H1 (cell line): ENCODE data around the gene CALML5. TPM values are rescaled to one million over a fixed set of nuclear protein-coding genes. Genes with fewer than 3 reads are reported as not detected.

Experiments used
- CTCF ChIA-PET: fragments of 300-600 bp; sonication (Branson Sonifier 250); formaldehyde crosslinking; loops from one replicate; lab custom pipeline; 2021; ENCODE audit not compliant: partially characterized antibody; lab: Charles Lee
- POLR2A ChIA-PET: fragments of 300-600 bp; sonication (Branson Sonifier 250); formaldehyde crosslinking; loops from one replicate; lab custom pipeline; 2021; ENCODE audit warnings: inconsistent platforms; ENCODE audit not compliant: partially characterized antibody; lab: Charles Lee
- DNase-seq, 2 experiments: peaks; one replicate each; pipeline versions ENCODE4 v3.0.0 to v3.0.0-alpha.2; 2010 to 2022; ENCODE audit warnings: low spot score in 2 of 2, low read depth in 1 of 2, mixed read lengths in 1 of 2
- FAIRE-seq: peaks from 2 replicates; lab custom pipeline; 2011; peaks lifted over from hg19 to GRCh38; lab: Jason Lieb, UNC
- H2AFZ ChIP-seq: 2 replicates; pipeline ENCODE4 v1.8.1; 2012; ENCODE audit warnings: low read length, inconsistent platforms
- H2AK5ac ChIP-seq: 2 replicates; pipeline ENCODE4 v1.6.1; 2013; ENCODE audit warnings: low read depth, low read length
- H2BK120ac ChIP-seq: replicated peaks from 2 replicates; pipeline ENCODE3; 2013; ENCODE audit warnings: low read depth, low read length, inconsistent platforms
- H2BK12ac ChIP-seq: 2 replicates; pipeline ENCODE4 v1.6.1; 2013; ENCODE audit warnings: low read depth, low read length
- H2BK15ac ChIP-seq: 2 replicates; pipeline ENCODE4 v1.6.1; 2013; ENCODE audit warnings: low read length
- H2BK20ac ChIP-seq: 2 replicates; pipeline ENCODE4 v1.6.1; 2013; ENCODE audit warnings: low read length
- H2BK5ac ChIP-seq: 2 replicates; pipeline ENCODE4 v1.6.1; 2013; ENCODE audit warnings: low read depth, low read length
- H3K14ac ChIP-seq: 2 replicates; pipeline ENCODE4 v1.6.1; 2013; ENCODE audit warnings: inconsistent platforms; ENCODE audit not compliant: insufficient read length
- H3K18ac ChIP-seq: 2 replicates; pipeline ENCODE4 v1.6.1; 2013; ENCODE audit warnings: low read length; ENCODE audit errors: extremely low read depth
- H3K23ac ChIP-seq: 2 replicates; pipeline ENCODE4 v1.6.1; 2013; ENCODE audit warnings: inconsistent platforms; ENCODE audit not compliant: insufficient read length
- H3K23me2 ChIP-seq: 2 replicates; pipeline ENCODE4 v1.6.1; 2013; ENCODE audit warnings: low read depth, low read length
- H3K27ac ChIP-seq: 2 replicates; pipeline ENCODE4 v1.6.1; 2011; ENCODE audit warnings: low read depth, low read length, inconsistent platforms
- H3K27me3 ChIP-seq, 4 experiments: replicated peaks in 1 of 4; 1 replicate in 1 of 4; 2 replicates in 3 of 4; pipeline versions ENCODE4 v1.6.1 to v1.8.1; 2011 to 2013; ENCODE audit warnings: low read length in 3 of 4, mild to moderate bottlenecking in 3 of 4, inconsistent platforms in 2 of 4, mixed read lengths in 2 of 4, moderate library complexity in 1 of 4; ENCODE audit not compliant: control insufficient read depth in 3 of 4, insufficient read depth in 3 of 4; ENCODE audit errors: extremely low read depth in 1 of 4
- H3K36me3 ChIP-seq, 4 experiments: 2 replicates each; pipeline versions ENCODE4 v1.6.1 to v1.8.1; 2011 to 2013; ENCODE audit warnings: mild to moderate bottlenecking in 4 of 4, low read length in 3 of 4, moderate library complexity in 2 of 4, control low read depth in 1 of 4, inconsistent platforms in 1 of 4; ENCODE audit not compliant: insufficient read depth in 4 of 4, control insufficient read depth in 2 of 4
- H3K4ac ChIP-seq: replicated peaks from 2 replicates; pipeline ENCODE3; 2013; ENCODE audit warnings: low read length, low read depth, mixed read lengths, inconsistent platforms; ENCODE audit not compliant: insufficient read length
- H3K4me1 ChIP-seq, 4 experiments: replicated peaks in 1 of 4; 1 replicate in 1 of 4; 2 replicates in 3 of 4; pipeline versions ENCODE4 v1.6.1 to v1.8.1; 2011 to 2013; ENCODE audit warnings: low read length in 3 of 4, inconsistent platforms in 2 of 4, mixed read lengths in 1 of 4; ENCODE audit not compliant: insufficient read depth in 4 of 4, control insufficient read depth in 3 of 4
- H3K4me2 ChIP-seq, 2 experiments: 2 replicates each; pipeline versions ENCODE4 v1.6.1 to v1.8.1; 2011 to 2013; ENCODE audit warnings: low read depth in 2 of 2, low read length in 2 of 2, control low read depth in 1 of 2, inconsistent platforms in 1 of 2, mild to moderate bottlenecking in 1 of 2; ENCODE audit not compliant: insufficient read depth in 1 of 2
- H3K4me3 ChIP-seq, 4 experiments: fragments of 200-600, 300-600 bp in 1 of 4; sonication (generic), shearing (Covaris generic), sonication (Bioruptor Twin) in 1 of 4; 2 replicates each; pipeline versions ENCODE4 v1.5.1 to v1.8.1; 2011 to 2016; ENCODE audit warnings: low read length in 4 of 4, low read depth in 3 of 4, control low read depth in 2 of 4, inconsistent platforms in 2 of 4, mild to moderate bottlenecking in 2 of 4, mixed read lengths in 1 of 4, moderate library complexity in 1 of 4; ENCODE audit not compliant: insufficient read depth in 2 of 4; ENCODE audit errors: extremely low read depth in 1 of 4
- H3K56ac ChIP-seq: replicated peaks from 2 replicates; pipeline ENCODE3; 2013; ENCODE audit warnings: low read depth, mild to moderate bottlenecking, mixed read lengths, low read length, inconsistent platforms; ENCODE audit not compliant: insufficient read length
- H3K79me1 ChIP-seq: 2 replicates; pipeline ENCODE4 v1.6.1; 2013; ENCODE audit warnings: low read depth, low read length, control low read depth
- H3K79me2 ChIP-seq, 2 experiments: 2 replicates each; pipeline versions ENCODE4 v1.6.1 to v1.8.1; 2012 to 2013; ENCODE audit warnings: low read length in 2 of 2, mild to moderate bottlenecking in 2 of 2, inconsistent platforms in 1 of 2; ENCODE audit not compliant: insufficient read depth in 2 of 2, control insufficient read depth in 1 of 2
- H3K9ac ChIP-seq, 4 experiments: replicated peaks in 1 of 4; 1 replicate in 1 of 4; 2 replicates in 3 of 4; pipeline versions ENCODE4 v1.6.1 to v1.8.1; 2011 to 2013; ENCODE audit warnings: low read depth in 3 of 4, low read length in 3 of 4, control low read depth in 2 of 4, mild to moderate bottlenecking in 2 of 4, moderate library complexity in 2 of 4, inconsistent platforms in 1 of 4; ENCODE audit errors: extremely low read depth in 1 of 4
- H3K9me3 ChIP-seq, 2 experiments: 2 replicates each; pipeline versions ENCODE4 v1.6.1 to v1.8.1; 2012 to 2013; ENCODE audit warnings: mild to moderate bottlenecking in 2 of 2, moderate library complexity in 2 of 2, control low read depth in 1 of 2, inconsistent platforms in 1 of 2, low read depth in 1 of 2, low read length in 1 of 2, mixed read lengths in 1 of 2; ENCODE audit not compliant: insufficient read depth in 2 of 2
- H4K20me1 ChIP-seq, 2 experiments: replicated peaks in 1 of 2; 2 replicates each; pipeline versions ENCODE3 to v1.8.1; 2011 to 2013; ENCODE audit warnings: inconsistent platforms in 2 of 2, low read length in 2 of 2, mild to moderate bottlenecking in 1 of 2; ENCODE audit not compliant: insufficient read depth in 2 of 2, control insufficient read depth in 1 of 2
- H4K5ac ChIP-seq: 2 replicates; pipeline ENCODE4 v1.6.1; 2013; ENCODE audit warnings: low read length, low read depth, mixed read lengths, inconsistent platforms; ENCODE audit not compliant: insufficient read length
- H4K8ac ChIP-seq: 2 replicates; pipeline ENCODE4 v1.8.0; 2013; ENCODE audit warnings: mild to moderate bottlenecking, moderate library complexity, low read length, inconsistent platforms; ENCODE audit not compliant: insufficient read depth; ENCODE audit errors: extremely low read depth
- H4K91ac ChIP-seq: replicated peaks from 2 replicates; pipeline ENCODE3; 2013; ENCODE audit warnings: low read length, mixed read lengths, inconsistent platforms; ENCODE audit not compliant: insufficient read length
- CHD1 ChIP-seq: IDR thresholded peaks from 2 replicates; pipeline ENCODE4 v1.6.1; 2012; ENCODE audit warnings: low read depth, low read length, improper control_type of control experiment
- CREB1 ChIP-seq: IDR thresholded peaks from 2 replicates; pipeline ENCODE4 v1.6.1; 2012; ENCODE audit warnings: inconsistent platforms
- GABPA ChIP-seq: IDR thresholded peaks from 2 replicates; pipeline ENCODE4 v1.6.1; 2011; ENCODE audit warnings: mild to moderate bottlenecking, low read length, moderate library complexity, borderline replicate concordance; ENCODE audit not compliant: insufficient read depth
- KDM1A ChIP-seq: fragments of 200-600, 300-600 bp; sonication (generic); IDR thresholded peaks from 2 replicates; pipeline ENCODE4 v1.7.1; 2016; ENCODE audit warnings: mild to moderate bottlenecking, low read length, borderline replicate concordance
- POLR2AphosphoS5 ChIP-seq: IDR thresholded peaks from 2 replicates; pipeline ENCODE4 v1.6.1; 2011; ENCODE audit warnings: low read depth, low read length
- SIX5 ChIP-seq: IDR thresholded peaks from 2 replicates; pipeline ENCODE4 v1.6.1; 2011; ENCODE audit warnings: mild to moderate bottlenecking, low read depth, low read length
- SP4 ChIP-seq: IDR thresholded peaks from 2 replicates; pipeline ENCODE4 v1.6.1; 2012; ENCODE audit warnings: low read length, inconsistent platforms
- YY1 ChIP-seq: IDR thresholded peaks from 2 replicates; pipeline ENCODE4 v1.6.1; 2011; ENCODE audit warnings: low read depth, mild to moderate bottlenecking, low read length
- ZNF274 ChIP-seq: IDR thresholded peaks from 2 replicates; pipeline ENCODE4 v1.7.0; 2012; ENCODE audit warnings: low read length, borderline replicate concordance; ENCODE audit errors: extremely low read depth
- WGBS, 2 experiments: shearing (Covaris generic) in 1 of 2; methylation state at CpG; one replicate each; pipeline versions ENCODE4 v1.1.6 to v1.1.7; 2013 to 2015; ENCODE audit warnings: low lambda C conversion rate in 2 of 2, mixed read lengths in 2 of 2, inconsistent platforms in 1 of 2, low coverage in 1 of 2, missing lambda C conversion rate in 1 of 2; ENCODE audit not compliant: insufficient replicate concordance in 2 of 2, insufficient coverage in 1 of 2, insufficient read length in 1 of 2; ENCODE audit errors: extremely low coverage in 1 of 2, missing lambda C conversion rate in 1 of 2; 5-methylcytosine and 5-hydroxymethylcytosine counted together
- polyA plus RNA-seq, 7 experiments: library from polyadenylated mRNA; depleted of rRNA in 3 of 7; stranded (reverse) in 5 of 7; unstranded in 2 of 7; fragments of >200 nt in 5 of 7; fragments of 200-250 nt in 2 of 7; gene quantifications; 1 replicate in 5 of 7; 2 replicates in 1 of 7; 4 replicates in 1 of 7; pipeline versions ENCODE4 v1.2.1 to v1.2.3, GENCODE V29; 2011 to 2013; ENCODE audit warnings: missing spikeins in 2 of 7, mixed read lengths in 2 of 7
- total RNA-seq: library from RNA; stranded (reverse); fragmentation: NEBNext Ultra II Directional; extraction: Animal tissue kit (Norgen Biotek cat#: 25700); gene quantifications from 2 replicates; pipeline ENCODE4 v1.2.1, GENCODE V29; 2021
- TF ChIP-seq, protein P1 (sequence below): IDR thresholded peaks from 2 replicates; pipeline ENCODE4 v1.6.1; 2012; ENCODE audit warnings: inconsistent platforms
- TF ChIP-seq, protein P2 (sequence below), 3 experiments: IDR thresholded peaks; 1 replicate in 2 of 3; 2 replicates in 1 of 3; pipeline versions ENCODE4 v1.5.1 to v1.6.1; 2011; ENCODE audit warnings: low read length in 3 of 3, mild to moderate bottlenecking in 3 of 3, inconsistent platforms in 2 of 3, low read depth in 1 of 3, moderate library complexity in 1 of 3; ENCODE audit not compliant: insufficient read depth in 1 of 3; ENCODE audit errors: control extremely low read depth in 1 of 3

Gene CALML5
- total and polyA plus RNA-seq, 2 of the 8 experiments (the other 6 are each of a cell fraction or from before 2014, with no cell fraction given) = not detected

DNA sequence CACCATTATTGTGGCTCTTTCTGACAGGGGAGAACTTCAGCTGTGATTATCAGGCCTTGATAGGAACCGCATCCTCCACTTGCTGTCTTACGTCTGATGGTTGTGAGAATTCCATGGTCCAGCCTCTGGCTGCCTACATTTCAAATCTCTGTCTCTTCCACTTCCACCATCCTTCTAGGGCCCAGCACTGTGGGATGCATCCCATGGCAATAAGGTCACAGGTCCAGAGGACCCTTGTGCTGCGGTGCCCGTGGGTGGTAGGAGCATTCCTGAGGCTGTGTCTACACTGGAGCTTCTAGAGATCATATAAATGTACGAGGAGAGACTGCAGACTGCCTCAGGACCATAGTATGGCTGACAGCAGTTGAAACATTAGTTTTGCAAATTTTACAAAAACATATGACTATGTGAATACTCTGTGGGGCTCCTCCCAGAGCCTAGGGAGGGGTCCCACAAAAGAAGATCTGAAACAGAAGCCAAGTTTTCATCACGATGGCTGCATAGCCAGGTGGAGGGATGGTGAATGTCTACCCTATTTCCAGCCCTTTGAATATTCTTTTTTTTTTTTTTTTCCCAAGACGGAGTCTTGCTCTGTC is 37.2 kb upstream of the CALML5 start:
- ChIA-PET POLR2A (no interaction called here), CTCF (interaction anchor here (0.6 to 2.8 kb wide), 4 partner anchors 12 to 252 kb away, joined by 3 to 9 read pairs (median 4); partner anchors contain the start of gene CALML3)
- Histone ChIP-seq H3K4me2 (no peak overlapping the region), H4K5ac (no peak overlapping the region), H2BK12ac (no peak overlapping the region), H3K56ac (no peak overlapping the region), H3K27ac (no peak overlapping the region), H4K20me1 (no peaks in the 10 kb centered on the region), H3K9me3 (peaks cover 0 to 5% of the 10 kb centered on the region in 2 experiments; a peak in 1 of 4 replicates), H3K36me3 (no peaks in the 10 kb centered on the region), H3K4me3 (no peak overlapping the region), H4K91ac (no peak overlapping the region), H2BK120ac (no peak overlapping the region), H3K14ac (no peak overlapping the region), H3K9ac (no peak overlapping the region), H2AFZ (0 out of 2 replicates have a peak overlapping the region, but pooled peaks have one; percentile 11), H4K8ac (no peak overlapping the region), H3K23me2 (no peaks in the 10 kb centered on the region), H3K23ac (no peak overlapping the region), H3K79me2 (no peaks in the 10 kb centered on the region), H2AK5ac (no peak overlapping the region), H3K27me3 (no peaks in the 10 kb centered on the region), H2BK15ac (0 out of 2 replicates have a peak overlapping the region, but pooled peaks have one; percentile 76), H3K18ac (no peak overlapping the region), H3K79me1 (no peaks in the 10 kb centered on the region), H3K4ac (no peak overlapping the region), H2BK5ac (no peak overlapping the region), H3K4me1 (no peaks in the 10 kb centered on the region), H2BK20ac (no peak overlapping the region)
- FAIRE-seq (no peak), DNase-seq (no peak)
- WGBS, 2 experiments = 93% methylated on average over 6 of the region's 7 CpGs; no CpG with 5 or more reads in 1 of the 2 experiments
- TF ChIP-seq CREB1 (no peak), SIX5 (no peak), CHD1 (no peak), GABPA (no peak), KDM1A (no peak), ZNF274 (no peak), POLR2AphosphoS5 (no peak), SP4 (no peak), YY1 (no peak)
- TF ChIP-seq, protein P1, sequence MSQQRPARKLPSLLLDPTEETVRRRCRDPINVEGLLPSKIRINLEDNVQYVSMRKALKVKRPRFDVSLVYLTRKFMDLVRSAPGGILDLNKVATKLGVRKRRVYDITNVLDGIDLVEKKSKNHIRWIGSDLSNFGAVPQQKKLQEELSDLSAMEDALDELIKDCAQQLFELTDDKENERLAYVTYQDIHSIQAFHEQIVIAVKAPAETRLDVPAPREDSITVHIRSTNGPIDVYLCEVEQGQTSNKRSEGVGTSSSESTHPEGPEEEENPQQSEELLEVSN = no peak
- TF ChIP-seq, protein P2, sequence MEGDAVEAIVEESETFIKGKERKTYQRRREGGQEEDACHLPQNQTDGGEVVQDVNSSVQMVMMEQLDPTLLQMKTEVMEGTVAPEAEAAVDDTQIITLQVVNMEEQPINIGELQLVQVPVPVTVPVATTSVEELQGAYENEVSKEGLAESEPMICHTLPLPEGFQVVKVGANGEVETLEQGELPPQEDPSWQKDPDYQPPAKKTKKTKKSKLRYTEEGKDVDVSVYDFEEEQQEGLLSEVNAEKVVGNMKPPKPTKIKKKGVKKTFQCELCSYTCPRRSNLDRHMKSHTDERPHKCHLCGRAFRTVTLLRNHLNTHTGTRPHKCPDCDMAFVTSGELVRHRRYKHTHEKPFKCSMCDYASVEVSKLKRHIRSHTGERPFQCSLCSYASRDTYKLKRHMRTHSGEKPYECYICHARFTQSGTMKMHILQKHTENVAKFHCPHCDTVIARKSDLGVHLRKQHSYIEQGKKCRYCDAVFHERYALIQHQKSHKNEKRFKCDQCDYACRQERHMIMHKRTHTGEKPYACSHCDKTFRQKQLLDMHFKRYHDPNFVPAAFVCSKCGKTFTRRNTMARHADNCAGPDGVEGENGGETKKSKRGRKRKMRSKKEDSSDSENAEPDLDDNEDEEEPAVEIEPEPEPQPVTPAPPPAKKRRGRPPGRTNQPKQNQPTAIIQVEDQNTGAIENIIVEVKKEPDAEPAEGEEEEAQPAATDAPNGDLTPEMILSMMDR (IDR thresholded peaks at IDR 0.05; ENCODE audit: control extremely low read depth in 1 of 3, insufficient read depth in 1 of 3, low read depth in 1 of 3, low read length in 3 of 3) = no peak
